DMS153 treated with DMSO at 0.1 percent for 48 hours (cell line): Measurements from ENCODE around the gene CDK14.
A peak's percentile ranks its signal among the peaks of the same experiment; 100 is the strongest.

Experiments used
- DNase-seq: peaks from one replicate; lab custom pipeline; 2025; ENCODE audit not compliant: unreplicated experiment; lab: John Stamatoyannopoulos, UW

Gene CDK14

GRCh38 chr7:91082852-91083495 lies 486.9 kb downstream of the CDK14 start:
- DNase-seq, result no peak

DNA sequence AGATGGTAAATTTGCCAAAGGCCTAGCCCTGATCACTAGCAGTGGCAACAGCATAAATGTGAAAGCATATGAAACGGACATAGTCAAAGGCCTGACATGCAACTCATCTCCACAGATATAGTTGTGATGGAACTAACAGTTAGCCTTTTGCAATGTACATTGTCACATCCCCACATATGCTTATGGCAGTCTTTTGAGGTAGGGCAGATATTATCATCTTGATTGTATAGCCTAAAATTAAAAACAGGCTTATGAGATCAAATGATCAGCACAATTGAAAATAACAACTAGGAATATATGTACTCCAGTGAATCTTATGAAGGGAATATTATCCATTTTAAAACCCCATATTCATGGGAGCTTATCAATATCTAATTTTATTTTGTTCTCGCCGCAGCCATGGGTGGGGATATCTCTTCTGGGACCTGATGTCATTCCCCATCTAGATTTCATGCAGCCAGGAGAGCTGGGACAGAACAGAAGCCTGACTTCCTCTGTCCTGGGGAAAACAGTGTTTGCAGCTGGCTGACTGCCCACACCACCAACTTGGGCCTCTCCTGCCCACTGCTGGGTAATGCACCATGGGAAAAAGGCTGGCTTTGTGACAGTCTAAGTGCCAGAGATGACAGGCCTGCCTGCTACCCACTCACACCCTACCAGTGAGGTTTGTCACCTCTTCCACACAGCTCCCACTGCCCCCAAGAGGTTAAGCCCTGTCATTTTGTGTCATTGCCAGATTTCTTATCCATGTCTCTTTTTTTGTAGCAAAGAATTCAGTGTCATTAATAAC lies 487.9 kb downstream of the CDK14 start:
- DNase-seq, result no peak

- no peak for DNase-seq
Observed at GRCh38 chr7:91085175-91085574, 489.1 kb downstream of the CDK14 start.

DNA sequence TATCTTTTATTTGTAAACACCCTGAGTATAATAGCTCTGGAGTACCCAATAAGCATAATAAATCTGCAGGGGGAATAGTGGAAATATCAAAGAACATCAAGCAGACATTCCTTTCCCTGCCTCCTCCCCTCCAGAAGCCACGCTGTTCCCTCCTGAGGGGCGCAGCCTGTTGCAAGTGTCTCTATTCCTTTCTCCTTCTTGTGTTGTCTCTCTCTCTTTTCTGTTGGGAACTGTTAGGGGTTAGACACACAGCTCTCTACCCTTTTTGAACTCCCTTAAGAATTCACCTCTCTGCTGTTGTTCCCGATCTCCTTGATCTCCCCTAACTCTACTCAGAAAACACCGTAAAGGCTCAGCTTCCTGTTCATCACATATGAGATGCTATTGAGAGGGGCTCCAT lies 490.1 kb downstream of the CDK14 start:
- no peak for DNase-seq

GRCh38 chr7:91088156-91088555 lies 492.0 kb downstream of the CDK14 start:
- no peak for DNase-seq

GRCh38 chr7:91088691-91089090 lies 492.6 kb downstream of the CDK14 start:
- DNase-seq, result no peak

DNA sequence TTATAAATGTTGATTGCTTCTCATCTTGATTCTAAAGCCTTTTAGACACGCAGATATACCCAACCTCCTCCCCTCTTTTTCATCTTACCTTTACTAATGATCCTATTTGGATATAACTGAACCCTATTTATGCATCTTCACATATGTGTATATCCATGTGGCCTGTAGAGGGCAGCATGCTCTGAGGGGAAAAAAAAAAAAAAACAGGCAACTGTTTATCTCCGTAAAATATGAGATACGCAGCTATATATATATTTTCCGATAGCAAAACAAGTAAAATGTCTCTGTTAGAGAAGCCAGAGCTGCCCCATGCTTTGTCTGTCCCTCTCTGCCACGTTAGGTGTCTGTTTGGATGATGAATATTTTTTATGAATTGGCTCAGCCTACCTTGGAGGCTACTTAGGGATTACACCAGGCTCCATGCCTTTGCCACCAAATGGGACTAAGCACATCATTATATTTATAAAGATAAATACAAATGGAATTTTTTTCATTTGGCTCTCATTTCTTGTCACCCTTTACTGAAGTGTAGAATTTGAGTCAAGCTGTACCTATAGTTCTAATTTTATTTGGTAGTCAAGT lies 493.4 kb downstream of the CDK14 start:
- DNase-seq, result peak; percentile 59

GRCh38 chr7:91090684-91091083 lies 494.6 kb downstream of the CDK14 start:
- DNase-seq, result no peak

DNA sequence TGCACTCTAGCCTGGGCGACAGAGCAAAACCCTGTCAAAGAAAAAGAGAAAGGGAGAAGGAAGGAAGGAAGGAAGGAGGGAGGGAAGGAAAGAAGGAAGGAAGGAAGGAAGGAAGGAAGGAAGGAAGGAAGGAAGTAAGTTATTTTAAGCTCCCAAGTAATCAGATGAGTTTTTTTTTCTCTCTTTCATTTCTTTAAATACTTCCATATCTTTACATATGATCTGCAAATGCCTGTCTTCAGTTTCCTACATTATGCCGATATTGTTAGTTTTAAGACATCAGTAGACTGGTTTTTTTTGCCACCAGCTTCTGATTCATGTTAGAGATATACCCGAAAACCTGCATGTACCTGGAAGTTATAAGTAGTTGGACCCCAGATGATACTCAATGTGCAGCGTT lies 495.5 kb downstream of the CDK14 start:
- DNase-seq, result no peak

DNA sequence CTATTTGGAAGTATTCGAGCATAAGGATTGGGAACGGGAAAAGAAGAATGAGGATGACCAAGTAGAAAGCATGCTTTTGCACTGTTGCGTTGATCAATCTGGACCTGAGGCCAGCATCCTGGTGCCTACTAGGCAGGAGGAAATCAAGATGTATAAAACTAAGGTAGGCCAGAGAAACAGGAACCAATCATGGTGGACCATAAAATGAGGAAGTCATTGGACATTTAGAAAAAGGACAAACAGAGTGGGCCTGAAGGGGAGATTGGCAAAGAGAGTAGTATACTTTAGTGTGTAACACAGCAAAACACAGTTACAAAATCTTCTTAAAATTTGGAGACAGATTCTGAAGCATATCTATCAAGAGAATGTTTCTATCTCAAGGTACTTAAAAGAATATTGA lies 497.1 kb downstream of the CDK14 start:
- no peak for DNase-seq

DNA sequence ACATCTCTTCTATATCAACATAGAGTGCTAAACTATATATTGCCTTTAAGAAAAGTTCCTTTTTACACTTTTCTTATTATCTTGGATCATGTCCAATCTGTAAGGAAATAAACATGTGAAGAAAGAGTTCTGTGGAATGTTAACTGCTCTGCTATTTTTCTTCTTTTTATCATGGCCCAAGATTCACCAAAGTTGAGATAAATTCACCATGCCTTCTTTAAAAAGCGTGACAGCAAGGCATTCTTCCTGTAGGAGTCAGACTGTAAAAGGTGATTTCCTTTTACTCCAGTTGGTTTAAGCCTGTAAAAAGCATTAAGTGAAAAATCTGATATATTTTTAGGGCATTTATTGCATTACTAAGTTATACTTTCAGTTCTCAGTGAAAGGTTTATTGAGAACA lies 502.4 kb downstream of the CDK14 start:
- DNase-seq, result no peak

DNA sequence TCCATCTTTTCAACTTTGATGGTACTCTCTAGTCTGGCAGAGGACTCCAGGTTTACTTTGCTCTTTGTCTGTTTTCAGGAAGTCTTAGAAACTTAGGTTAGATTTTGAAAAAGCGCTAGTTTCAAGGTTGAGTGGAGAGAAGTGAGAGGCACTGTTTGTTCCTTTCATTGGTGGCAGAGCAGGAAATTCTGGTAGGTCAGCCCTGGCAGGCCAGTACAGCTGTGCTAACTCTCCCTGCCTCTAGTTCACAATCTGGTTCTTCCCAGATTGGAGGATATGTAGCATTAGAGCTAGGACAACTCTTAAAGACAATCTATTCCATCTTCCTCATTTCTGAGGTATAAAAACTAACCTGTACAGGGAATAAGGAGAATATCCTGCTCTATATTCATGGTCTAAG lies 507.2 kb downstream of the CDK14 start:
- no peak for DNase-seq

DNA sequence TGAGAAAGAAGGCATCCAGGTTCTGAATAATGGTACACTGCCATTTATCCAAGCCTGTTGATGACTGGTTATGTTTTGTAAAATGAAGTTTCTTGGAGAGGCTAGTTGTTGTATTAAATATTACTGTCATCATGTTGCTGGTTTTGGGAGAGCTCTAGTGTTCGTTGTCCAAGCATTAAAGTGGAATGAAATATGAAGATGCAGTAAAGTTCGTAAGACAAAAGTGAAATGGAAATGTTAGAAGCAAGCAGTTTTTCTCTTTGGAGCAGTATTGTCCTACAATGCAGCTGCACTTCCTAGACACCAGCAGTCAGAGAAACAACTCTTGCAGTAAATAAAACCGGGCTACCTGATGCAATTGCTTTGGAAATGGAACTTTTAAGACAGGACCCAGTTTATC lies 511.3 kb downstream of the CDK14 start:
- DNase-seq, result no peak

DNA sequence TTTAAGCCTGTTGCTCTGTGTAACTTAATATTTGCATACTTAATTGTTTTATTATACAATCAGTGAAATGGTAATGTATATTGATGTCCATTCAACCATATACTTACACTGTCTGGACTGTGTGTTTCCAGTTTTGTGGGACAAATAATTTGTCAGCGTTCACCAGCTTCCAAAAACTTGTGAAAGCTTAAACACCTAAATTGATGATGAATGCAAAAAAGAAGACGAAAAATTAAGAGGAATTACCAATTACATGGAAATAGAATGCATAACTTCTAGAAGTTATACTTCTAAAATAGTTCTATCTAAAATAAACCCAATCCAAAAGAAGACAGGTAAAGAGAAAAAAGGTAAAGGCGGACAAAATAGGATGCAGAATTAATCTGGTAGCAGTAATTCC lies 513.1 kb downstream of the CDK14 start:
- no peak for DNase-seq

- no peak for DNase-seq
Observed at GRCh38 chr7:91112902-91113341, 516.8 kb downstream of the CDK14 start.

DNA sequence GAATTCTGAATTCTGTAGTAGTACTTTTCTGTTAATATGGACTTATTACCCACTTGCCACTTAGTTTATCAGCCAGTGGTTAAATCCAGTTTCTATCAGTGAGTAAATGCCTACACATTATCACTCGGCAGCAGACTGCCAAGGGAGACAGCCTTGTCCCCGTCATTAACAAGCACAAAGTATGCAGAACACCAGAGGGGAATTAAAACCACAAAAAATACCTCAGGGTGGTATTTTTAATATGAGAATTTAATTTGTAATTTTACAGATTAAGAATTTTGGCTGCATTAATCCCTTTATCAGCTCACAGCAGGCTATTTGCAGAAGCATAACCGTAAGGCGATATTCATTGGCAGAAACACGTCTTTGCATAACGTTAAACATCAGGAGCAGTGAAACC lies 518.1 kb downstream of the CDK14 start:
- DNase-seq, result no peak

- DNase-seq, result no peak
Observed at GRCh38 chr7:91126762-91127161, 530.6 kb downstream of the CDK14 start.

DNA sequence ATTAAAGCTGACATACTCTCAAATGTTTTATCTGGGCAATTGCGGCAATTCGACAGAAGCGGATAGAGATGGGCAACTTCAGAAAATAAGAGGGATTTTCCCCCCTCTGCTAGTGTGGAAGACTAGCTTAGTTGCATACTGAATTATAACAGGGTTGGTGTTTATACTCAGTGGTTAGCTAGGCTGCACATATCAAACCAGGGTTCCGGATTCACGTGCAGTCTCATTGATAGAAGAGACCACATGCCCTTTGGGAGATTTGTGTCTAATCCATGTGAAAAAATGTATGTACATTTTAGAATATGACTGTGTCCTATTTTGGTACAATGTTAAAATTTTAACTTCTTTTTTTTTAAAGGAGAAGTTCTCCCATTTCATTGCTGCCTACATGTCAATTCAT lies 531.2 kb downstream of the CDK14 start:
- DNase-seq, result no peak

- no peak for DNase-seq
Observed at GRCh38 chr7:91127959-91128358, 531.8 kb downstream of the CDK14 start.

DNA sequence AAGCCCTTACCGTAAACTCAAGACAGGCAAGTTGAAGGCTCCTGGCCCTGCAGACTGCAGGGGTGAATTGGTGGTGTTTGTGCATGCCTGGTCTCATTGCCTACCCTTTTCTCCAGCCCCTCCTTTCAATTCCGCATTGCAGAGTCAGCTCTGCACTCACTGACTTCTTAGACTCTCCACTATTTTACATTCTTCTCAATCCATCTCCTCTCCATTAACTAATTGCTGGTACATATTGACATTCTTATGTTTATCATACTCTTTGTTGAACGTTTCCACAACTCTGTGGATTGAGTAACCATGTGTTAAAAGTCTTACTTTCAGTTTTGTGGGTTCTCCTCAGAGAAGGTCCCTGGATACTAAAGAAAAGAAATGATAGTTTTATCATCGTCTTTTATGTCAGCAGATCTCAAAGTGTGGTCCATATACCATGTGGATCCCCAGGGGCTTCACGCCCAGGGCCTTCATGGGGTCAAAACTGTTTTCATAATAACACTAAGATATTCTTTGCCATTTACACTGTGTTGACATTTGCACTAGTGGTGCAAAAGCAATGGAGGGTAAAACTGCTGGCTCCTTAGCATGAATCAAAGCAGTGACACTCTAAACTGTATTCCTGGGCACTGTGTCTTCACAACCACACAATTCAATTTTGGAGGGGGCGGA lies 532.7 kb downstream of the CDK14 start:
- no peak for DNase-seq

GRCh38 chr7:91135300-91135699 lies 539.2 kb downstream of the CDK14 start:
- no peak for DNase-seq
